Posterior cingulate gyrus (tissue), 11 donors: Measurements from ENCODE around the gene SYMPK.

Experiments used
- DNase-seq, 10 donors: peaks; one replicate each; pipeline versions ENCODE4 v3.0.0 to v3.0.0-alpha.2; 2020 to 2021; ENCODE audit warnings: mixed read lengths in 3 of 10
- intact Hi-C: fragments of 100-400 bp; cut with DNase I; formaldehyde crosslinking; loops from one replicate; pipeline ENCODE4 v1.15.1; 2023

The SYMPK gene

DNA sequence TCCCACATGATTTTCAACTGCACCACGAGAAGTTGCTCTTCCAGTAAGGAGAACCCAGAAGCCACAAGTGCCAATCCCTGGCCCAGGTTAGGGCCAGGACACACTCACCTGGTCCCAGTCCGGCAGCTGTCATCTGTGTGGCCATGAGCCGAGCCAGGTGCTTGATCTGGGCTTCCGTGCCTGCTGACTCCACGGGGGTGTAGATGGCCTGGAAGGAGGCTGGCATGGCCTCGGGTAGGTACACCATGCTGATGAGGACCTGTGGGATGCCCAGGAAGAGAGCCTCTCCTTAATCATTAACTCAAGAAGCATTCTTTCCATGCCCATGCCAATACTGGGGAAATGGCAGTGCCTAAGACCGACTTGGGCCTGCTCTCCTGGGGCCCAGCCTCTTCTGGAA, 28.0 kb downstream of the SYMPK start:
- intact Hi-C loops, result no loop called here
- DNase-seq, result peak in 2 of 10 donors; percentile 70 to 74

DNA sequence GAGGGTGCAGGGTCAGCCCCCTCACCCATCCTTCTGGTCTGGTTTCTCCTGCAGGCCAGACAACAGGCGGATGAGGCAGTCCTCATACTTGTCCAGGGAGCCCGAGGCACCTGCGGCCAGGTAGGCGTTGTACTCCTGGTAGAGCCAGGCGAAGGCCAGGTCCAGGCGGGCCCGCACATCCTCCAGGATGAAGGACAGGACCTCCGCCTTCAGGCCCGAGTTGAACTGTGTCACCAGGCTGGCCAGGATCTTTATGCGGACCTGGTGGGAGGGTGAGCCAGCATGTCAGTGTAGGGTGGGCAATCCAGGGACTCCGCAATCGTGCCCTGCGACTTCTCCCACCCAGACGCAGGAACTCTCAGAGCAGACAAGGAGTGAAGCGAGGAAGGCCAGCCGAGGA, 34.0 kb downstream of the SYMPK start:
- intact Hi-C loops, result no loop called here
- DNase-seq, result peak in 2 of 10 donors; percentile 64 to 81

DNA sequence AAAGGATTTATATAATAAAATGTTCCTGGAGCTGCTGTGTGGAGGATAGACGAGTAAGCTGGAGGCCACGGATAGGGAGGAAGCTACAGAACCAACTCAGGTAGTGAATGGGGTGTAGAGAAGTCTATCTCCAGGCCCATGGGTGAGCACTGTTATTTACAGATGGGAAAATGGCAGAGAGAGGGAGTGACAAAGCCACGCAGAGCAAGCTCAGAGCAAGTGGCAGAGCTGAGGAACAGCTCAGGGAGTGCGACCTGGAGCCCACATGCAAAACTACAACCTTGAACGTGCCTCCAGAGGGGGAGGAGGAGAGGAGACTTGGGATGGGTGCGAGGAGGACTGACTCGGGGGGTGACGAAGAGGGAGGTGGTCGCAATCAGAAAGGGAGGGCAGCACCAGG, 34.4 kb downstream of the SYMPK start:
- intact Hi-C loops, result no loop called here
- no peak for DNase-seq

DNA sequence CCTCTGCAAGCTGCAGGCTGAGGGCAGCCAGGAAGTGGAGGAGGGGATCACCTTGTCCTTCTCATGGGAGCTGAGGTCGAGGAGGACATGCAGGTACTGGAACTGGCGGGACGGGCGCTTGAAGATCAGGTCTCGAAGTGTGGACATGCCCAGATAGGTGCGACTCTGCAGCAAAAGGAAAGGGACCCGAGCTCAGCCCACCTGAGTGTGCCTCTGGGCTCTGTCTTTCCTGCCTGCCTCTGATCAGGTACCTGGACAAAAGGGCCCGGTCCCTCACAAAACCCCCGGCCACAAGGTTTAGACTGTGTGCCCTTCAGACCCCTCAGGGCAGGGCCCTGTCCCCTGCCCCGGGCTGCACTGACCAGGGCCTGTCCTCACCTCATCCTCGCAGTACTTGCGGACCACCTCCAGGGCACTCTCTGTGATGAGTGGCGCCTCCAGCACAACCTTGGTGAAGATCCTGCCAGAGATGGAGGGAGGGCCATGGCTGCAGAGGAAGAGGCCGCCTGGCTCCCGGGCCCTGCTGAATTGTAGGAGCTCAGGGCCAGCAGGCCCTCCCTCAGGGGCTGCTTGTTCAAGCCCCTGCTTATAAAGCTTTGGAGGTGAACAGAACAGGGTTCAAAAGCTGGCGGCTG, 35.4 kb downstream of the SYMPK start:
- DNase-seq, result peak in 2 of 10 donors; percentile 81 to 84
- intact Hi-C loops, result no loop called here

DNA sequence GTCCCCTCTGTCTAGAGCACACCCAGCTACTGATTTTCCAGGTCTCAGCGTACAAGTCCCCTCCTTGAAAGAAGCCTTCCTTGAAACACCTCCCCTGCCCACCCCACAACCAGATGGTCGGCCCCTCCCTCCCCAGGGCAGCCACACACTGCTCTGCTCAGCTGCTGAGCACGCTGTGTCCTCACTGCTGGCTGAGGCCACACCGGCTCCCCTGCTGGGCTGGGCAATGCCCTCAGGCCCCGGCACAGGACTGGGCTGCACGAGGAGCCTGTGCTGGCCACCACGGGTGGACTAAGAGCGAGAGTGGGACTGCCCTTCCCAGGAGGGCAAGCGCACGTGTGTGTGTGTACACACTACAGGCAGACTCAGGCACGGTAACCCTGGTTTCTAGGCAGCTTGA, 36.0 kb downstream of the SYMPK start:
- peak in 2 of 10 donors; percentile 81 to 87 for DNase-seq
- intact Hi-C loops, result no loop called here

DNA sequence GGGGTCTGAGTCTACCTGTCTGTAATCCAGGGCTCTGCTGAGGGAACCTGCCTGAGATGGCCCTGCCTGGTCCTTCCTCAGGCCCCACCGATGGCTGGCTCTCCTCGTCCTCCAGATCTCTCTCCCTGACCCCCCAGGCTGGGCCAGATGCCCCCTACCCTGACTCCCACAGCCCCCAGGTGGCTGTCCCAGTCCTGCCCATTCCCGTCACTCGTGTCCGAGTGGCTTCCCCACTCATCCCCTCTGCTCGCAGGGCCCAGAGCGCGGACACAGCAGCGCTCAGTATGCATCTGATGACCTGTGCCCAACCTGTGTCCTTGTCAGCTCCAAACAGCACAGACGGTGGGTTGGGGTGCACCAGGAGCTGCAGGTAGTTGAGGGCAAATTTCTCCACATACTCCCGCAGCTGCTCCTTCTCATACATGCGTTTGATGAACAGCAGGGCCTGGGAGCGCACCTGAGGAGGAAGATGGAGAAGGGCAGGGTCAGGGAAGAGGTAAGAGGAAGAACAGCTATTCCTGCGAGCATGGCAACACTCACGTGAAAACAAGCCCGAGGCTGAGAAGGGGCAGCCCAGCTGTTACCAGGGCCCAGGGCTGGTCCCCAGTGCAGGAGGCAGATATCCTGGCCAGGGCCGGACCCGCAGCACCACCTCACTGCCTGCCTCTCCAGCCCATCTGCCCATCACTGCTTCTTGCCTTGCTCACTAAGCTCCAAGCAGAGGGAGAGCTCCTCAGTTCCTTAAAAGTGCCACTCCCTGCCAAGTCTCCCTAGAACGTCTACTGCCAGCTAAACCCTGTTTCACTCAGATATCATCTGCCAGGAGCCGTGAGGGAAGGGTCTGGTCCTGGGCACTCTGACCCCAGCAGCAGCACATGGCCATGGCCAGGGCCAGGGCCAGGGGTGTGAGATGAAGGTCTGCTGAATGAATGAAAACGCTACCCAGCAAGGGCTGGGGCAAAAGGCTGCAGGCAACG, 36.7 kb downstream of the SYMPK start:
- DNase-seq, result peak in 2 of 10 donors; percentile 59 to 62
- intact Hi-C loops, result no loop called here

DNA sequence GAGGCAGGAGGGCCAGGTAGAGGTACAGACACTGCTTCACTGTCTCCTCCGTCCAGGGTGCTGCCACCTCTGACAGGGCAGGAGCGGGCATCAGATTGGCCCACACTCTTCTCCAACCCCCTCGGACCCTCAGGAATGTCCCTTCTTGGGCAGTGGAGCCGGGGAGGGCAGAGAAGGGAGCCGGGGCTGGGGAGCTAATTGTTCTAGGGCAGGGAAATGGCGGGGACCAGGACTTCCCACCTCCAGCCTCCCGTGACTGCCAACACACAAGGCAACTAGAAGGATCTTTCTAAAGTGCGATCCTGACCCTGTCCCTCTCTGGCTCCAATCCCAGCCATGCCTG, 37.7 kb downstream of the SYMPK start:
- peak in 1 of 10 donors; percentile 75 for DNase-seq
- intact Hi-C loops, result no loop called here

DNA sequence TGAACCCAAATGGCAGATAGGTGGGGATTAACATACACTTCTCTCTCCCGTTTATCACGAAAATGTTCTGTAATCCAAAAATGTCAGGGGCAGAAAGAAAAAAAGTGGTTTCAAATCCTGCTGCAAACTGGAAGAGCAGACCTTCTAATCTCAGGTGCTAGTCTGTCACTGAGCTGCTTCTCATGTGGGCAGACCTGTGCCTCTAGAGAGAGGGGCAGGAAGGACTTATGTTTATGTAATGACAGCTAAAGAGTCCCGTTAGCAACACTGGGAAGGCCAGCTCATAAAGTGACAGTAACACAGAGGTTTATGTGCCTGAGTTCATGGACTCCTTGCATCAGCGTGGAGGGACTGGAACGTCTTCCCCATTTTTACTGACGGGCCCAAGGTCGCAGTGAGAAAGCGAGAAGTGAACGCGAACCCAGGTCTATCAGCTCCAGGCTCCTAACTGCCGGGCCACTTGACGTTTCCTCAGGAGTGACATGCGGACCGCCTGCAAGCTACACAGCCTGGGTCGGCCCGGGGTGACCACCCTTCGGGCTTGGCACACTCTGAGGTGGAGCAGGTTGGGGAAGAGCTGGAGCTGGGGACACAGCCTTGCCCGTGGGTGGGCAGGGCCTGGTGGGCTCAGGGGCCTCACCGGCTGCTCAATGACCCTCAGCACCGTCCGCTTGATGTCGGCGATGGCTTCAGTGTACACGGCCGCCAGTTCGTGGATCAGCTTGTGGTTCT, 38.2 kb downstream of the SYMPK start:
- peak in 2 of 10 donors; percentile 49 to 78 for DNase-seq
- intact Hi-C loops, result no loop called here

DNA sequence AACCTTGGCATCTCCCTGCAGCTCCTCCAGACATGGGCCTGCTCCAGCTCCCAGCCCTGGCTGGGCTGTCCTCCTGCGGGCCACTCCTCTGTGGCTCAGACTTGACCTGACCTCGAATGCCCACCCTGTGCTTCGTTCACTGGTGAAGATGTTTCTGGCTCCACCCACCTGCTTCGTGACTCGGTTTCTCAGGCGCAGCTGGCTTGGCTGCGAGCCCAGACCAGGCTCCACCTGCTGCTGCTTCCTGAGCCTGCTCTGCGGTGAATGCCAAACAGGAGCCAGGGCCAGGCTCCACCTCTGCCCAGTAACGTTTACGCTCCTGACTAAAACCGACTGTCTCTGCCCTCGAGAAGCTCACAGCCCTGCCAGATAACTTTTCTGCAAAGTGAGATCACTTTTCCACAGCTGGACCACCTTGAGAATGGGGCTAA, 38.9 kb downstream of the SYMPK start:
- DNase-seq, result peak in 7 of 10 donors; percentile 42 to 94 (median 64)
- intact Hi-C loops, result no loop called here

DNA sequence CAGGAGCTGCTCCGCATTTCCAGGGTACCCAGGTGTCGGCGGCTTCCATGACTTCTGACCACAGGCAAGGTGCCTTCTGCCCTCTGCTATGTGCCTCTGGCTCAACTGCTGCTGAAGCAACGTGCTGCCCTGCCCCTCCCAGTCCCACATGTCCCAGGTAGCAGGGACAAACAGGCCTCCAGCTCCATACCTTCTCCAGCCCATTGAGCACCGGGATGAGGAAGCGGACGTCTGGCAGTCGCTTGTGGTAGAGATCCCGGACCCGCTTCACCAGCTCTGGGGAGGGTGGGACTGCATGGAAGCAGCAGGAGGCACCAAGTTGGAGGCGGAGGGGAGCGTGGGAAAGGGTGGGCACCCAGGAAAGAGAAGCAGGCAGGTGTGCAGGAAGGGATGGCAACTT, 39.8 kb downstream of the SYMPK start:
- intact Hi-C loops, result no loop called here
- DNase-seq, result no peak

DNA sequence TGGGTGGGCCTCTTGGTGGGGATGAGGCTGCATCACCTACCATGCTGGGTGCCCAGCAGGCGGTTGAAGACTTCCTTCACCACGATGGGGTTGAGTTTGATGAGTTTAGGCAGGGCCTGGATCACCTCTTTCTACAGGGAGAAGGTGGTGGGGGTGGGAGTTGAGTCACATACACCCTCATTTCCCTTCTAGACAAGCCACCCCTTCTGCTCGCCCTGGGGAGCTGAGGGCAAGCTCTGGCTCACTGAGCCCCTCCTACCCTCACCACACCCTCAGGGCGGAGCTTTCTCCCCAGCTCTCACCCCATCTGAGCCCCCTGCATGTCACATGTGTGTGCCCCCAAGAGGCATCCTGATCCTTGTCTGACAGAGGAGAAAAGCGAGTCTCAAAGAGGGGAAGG, 40.2 kb downstream of the SYMPK start:
- intact Hi-C loops, result no loop called here
- DNase-seq, result peak in 1 of 10 donors; percentile 46

DNA sequence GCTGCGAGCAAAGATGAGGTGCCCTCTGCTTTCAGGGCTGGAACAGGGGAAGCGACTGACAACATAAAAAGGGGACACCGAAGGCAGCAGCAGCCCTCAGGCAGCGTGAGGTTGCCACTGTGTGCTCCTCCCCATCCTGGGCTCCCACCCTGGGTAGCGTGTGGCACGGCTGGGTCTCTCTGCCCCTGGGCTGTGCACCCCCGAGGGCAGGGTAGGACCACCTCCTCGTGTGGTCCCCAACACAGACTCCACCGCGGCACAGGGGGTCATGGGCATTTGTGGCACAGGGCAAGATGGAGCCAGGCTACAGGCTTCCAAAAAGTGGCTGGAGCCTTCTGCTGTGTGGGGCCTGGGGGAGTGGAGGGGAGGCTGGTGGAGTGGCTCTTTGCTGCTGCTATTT, 41.4 kb downstream of the SYMPK start:
- intact Hi-C loops, result no loop called here
- no peak for DNase-seq

DNA sequence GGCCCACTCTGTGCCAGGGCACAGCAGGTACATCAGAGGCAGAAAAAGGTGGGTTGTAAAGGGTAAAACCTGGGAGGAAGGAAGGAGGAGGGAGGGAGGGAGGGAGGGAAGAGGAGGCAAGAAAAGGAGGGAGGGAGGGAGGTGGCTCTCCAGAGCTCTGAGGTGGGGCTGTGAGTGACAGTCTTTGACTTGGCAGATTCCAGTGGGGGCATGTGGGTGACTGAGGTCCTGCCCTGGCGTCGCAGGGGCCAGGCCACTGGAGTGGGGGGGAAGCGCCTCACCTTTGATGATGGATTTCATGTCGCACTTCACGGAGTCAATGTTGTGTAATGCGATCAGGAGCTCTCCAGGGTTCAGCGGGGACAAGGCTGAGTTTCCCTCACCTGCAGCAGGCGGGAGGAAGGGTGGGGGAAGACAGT, 41.8 kb downstream of the SYMPK start:
- intact Hi-C loops, result no loop called here
- no peak for DNase-seq

DNA sequence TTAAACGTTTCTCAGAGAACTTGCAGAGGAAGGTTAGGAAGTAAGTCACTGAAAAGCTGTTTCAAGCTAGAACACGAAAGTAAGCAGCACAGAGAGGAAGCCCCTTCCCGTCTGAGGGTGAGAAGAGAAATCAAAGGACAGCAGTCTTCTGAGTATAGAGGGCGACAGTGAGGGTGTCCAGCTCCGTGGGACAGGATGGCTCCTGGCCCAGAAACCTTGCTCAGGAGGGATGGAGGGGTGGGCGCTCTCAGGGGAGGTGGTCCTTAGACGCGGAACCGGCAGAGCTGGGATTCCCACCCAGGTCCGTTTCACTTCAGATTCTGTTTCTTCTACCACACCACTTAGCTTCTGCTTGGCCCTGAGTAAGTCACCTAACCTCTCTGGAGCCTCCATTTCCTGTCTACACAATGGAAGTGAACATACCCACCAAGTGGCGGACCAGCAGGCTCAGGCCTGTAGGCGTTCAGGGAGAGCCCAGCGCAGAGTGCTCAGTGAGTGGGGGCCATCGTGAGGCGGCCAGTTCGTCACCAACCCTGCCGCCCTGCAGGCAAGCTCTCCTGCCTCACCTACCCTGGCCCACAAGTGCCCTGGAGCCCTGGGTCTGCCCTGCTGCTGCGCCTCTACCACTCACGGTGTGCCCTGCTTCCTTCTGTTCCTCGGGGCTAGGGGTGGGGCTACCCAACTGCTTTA, 42.4 kb downstream of the SYMPK start:
- intact Hi-C loops, result no loop called here

DNA sequence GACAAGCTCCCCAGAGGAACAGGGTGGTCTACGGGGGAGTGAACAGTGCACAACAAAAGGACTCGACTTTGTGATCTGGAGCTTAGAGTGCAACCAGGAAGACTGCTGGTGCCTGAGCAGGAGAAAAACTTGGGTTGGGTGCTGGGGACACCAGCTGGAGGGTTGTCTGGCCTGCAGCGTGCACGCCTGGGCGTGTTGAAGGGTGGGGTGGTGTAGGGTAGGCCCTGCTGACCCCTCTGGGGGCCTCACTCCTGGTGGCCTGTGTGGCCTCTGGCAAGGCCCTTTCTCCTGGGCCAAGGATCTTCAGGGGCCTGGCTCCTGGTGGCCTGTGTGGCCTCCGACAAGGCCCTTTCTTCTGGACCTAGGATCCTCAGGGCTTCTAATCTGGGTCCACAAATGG, 43.2 kb downstream of the SYMPK start:
- no peak for DNase-seq
- intact Hi-C loops, result no loop called here

More for the DNA sequence above, 42.4 kb downstream of the SYMPK start:
- no peak for DNase-seq

DNA sequence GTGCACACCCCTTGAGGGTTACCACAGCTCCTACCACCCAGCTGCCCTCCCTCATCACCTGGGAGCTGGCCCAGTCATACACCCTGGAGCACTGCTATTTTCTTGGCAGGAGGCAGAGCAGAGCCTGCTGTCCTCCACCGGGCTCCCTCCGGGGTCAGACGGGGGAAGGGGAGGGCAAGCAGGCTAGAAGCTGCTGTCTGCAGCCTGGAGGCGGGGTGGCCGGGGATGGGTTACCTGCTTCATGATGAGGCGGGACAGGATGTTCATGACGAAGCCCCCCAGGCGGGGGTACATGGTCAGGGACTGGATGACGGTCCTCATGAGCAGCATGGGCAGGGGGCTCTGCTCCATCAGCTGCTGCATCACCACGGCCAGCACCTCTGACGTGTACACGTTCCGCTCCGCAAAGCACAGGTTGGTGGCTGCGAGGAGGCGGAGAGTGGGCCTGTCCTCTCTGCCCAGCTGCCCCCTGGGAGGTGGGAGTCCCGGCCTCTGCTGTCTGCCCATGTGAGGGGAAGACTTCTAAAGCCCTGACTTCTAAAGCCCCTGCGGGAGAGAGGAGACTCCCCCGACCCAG, 45.1 kb downstream of the SYMPK start:
- intact Hi-C loops, result no loop called here
- DNase-seq, result no peak

DNA sequence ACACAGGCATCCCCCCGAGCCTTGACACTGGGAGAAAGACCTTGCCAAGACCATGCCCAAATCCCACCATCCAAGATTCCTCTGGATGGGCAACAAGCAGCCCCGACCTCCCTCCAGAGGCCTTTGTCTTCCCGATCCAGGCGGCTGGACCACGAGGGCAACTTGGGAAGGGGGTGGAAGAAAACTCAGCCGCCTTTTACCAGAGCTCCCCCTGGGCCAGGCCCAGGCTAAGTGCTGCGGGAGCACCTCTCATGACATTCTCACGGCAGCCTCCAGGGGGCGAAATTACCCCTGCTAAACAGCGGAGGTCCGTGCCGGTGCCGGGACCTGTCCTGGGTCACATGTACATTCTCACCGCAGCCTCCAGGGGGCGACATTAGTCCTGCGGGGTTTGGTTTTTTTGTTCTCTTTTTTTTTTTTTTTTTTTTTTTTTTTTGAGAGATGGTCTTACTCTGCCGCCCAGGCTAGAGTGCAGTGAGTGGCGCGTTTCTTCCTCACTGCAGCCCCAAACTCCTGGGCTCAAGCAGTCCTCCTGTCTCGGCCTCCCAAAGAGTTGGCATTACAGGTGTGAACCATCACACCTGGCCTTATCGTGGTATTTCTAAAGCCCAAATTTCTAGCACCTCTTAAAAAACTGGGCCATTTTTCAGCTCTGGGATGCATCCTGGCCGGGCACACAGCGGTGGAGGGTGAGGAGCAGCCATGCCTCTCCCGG, 45.8 kb downstream of the SYMPK start:
- peak; percentile 67 to 97 (median 85) for DNase-seq
- intact Hi-C loops, result no loop called here

DNA sequence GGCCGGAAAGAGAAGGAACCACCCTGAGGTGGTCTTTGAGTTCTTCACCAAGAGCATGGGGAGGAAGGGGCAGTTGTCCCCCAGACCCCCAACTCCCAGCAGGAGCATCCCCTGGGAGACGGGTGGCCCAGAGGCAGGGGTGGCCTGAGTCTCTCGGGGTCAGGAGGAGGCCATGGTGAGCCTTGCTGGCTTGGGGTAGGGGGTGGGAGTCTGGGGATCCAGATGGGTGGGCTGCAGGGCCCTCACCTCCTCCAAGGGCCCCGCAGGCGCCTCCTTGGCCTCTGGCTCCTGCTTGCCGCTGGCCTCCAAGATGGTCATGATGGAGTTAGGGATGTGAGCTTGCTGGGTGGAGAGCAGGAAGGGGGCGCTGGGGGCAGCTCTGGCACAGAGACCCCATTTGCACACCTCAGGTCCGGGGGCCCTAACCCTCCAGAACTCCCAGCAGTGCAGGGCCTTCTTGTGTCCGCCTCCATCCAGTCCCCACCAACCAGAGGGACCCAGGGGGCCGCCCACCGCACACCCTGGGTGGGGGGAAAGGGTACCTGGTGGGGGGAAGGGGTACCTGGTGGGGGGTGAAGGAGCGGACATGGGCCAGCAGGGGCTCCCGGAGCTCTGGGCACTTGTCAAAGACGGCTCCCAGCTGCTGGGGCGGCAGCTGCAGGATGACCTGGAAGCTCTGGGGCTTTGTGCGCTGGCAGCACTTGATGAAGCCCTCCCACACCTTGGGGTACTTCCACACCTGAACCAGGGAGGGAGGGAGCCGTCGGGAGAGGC, 46.5 kb downstream of the SYMPK start:
- intact Hi-C loops, result no loop called here
- no peak for DNase-seq
